ENCODE results near the gene NPBWR2. TPM values are rescaled to one million over a fixed set of nuclear protein-coding genes. Genes with fewer than 3 reads are reported as not detected.

Gene NPBWR2
- total and polyA plus RNA-seq, 2 donors (not counting 1 experiment from before 2014, with no cell fraction given) = not detected

DNA sequence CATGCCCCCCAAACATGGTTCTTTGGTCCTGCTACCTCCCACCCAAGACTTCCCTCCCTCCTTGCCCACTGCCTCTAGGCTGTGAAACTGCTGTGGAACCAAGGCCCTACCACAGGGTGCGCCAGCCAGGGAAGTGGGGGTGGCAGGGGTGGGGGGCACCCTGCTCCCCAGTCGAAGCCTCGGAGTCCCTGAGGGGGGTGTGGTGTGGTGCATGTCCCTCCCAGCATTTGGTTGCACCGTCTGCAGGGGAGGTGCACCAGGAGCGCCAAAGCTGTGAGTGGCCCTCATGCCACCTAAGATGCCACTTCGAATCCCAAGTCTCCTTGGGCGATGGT is 29.9 kb downstream of the NPBWR2 start:
- no peaks in the 10 kb centered on the region for H3K79me2 ChIP-seq (ENCODE audit: control insufficient read depth, insufficient read depth, low read length)
- no peak for DNase-seq (ENCODE audit: low read depth in 2 of 2)
- H3K4me2 ChIP-seq (ENCODE audit: extremely low read depth, insufficient read depth, low read length) = no peak overlapping the region
- H3K4me3 ChIP-seq (replicated peaks in 1 of 4; ENCODE audit: control extremely low read depth in 1 of 4, insufficient read depth in 1 of 4, low read depth in 3 of 4, low read length in 4 of 4) = no peak overlapping the region
- no peaks in the 10 kb centered on the region for H3K9me3 ChIP-seq (ENCODE audit: control insufficient read depth, insufficient read depth, low read depth, low read length)
- H3K27me3 ChIP-seq (ENCODE audit: control insufficient read depth, insufficient read depth, low read length) = no peaks in the 10 kb centered on the region
- H3K4me1 ChIP-seq (ENCODE audit: control insufficient read depth, extremely low read depth, insufficient read depth, low read length) = peaks cover 5% of the 10 kb centered on the region
- peaks cover 1% of the 10 kb centered on the region for H3K36me3 ChIP-seq (ENCODE audit: control insufficient read depth, insufficient read depth, low read length)
- no peak overlapping the region for H2AFZ ChIP-seq (ENCODE audit: low read length)
- no peaks in the 10 kb centered on the region for H4K20me1 ChIP-seq (ENCODE audit: control insufficient read depth, extremely low read depth, insufficient read depth, low read length)
- no peak overlapping the region for H3K9ac ChIP-seq (ENCODE audit: insufficient read depth, low read length)
- no peak for TF ChIP-seq EZH2 (IDR thresholded peaks at IDR 0.05; ENCODE audit: low read length, missing control alignments)
- TF ChIP-seq, protein P1, sequence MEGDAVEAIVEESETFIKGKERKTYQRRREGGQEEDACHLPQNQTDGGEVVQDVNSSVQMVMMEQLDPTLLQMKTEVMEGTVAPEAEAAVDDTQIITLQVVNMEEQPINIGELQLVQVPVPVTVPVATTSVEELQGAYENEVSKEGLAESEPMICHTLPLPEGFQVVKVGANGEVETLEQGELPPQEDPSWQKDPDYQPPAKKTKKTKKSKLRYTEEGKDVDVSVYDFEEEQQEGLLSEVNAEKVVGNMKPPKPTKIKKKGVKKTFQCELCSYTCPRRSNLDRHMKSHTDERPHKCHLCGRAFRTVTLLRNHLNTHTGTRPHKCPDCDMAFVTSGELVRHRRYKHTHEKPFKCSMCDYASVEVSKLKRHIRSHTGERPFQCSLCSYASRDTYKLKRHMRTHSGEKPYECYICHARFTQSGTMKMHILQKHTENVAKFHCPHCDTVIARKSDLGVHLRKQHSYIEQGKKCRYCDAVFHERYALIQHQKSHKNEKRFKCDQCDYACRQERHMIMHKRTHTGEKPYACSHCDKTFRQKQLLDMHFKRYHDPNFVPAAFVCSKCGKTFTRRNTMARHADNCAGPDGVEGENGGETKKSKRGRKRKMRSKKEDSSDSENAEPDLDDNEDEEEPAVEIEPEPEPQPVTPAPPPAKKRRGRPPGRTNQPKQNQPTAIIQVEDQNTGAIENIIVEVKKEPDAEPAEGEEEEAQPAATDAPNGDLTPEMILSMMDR (conservative IDR thresholded peaks at IDR 0.05 in 1 of 2, IDR thresholded peaks at IDR 0.05 in 1 of 2; ENCODE audit: low read depth in 1 of 2, low read length in 2 of 2) = no peak
- H3K27ac ChIP-seq (ENCODE audit: insufficient read depth, low read length) = no peak overlapping the region

DNA sequence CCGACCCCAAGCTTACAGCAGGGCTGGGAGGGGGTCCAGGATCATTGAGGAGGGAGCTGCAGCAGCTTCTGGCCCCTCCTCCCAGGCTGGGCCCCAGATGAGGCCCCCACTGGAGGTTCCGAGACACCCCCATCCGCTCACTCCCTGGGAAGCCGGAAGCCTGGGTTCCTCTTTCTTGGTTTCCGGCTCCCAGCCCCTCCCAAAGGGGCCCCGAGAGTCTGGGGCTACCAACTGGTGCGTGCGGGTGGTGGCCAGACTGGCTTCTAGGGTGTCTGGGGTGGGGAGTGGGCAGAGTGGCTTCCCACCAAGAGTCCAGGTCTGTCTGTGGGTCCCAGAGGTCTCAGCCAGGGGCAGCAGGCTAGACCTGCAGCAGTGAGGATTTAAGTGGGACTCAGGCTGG is 30.3 kb downstream of the NPBWR2 start:
- Histone ChIP-seq H3K4me1 (ENCODE audit: control insufficient read depth, extremely low read depth, insufficient read depth, low read length) (peaks cover 5% of the 10 kb centered on the region), H4K20me1 (ENCODE audit: control insufficient read depth, extremely low read depth, insufficient read depth, low read length) (no peaks in the 10 kb centered on the region), H3K27ac (ENCODE audit: insufficient read depth, low read length) (no peak overlapping the region), H3K9me3 (ENCODE audit: control insufficient read depth, insufficient read depth, low read depth, low read length) (no peaks in the 10 kb centered on the region), H2AFZ (ENCODE audit: low read length) (no peak overlapping the region), H3K79me2 (ENCODE audit: control insufficient read depth, insufficient read depth, low read length) (no peaks in the 10 kb centered on the region), H3K9ac (ENCODE audit: insufficient read depth, low read length) (no peak overlapping the region), H3K36me3 (ENCODE audit: control insufficient read depth, insufficient read depth, low read length) (peaks cover 1% of the 10 kb centered on the region), H3K27me3 (ENCODE audit: control insufficient read depth, insufficient read depth, low read length) (no peaks in the 10 kb centered on the region), H3K4me2 (ENCODE audit: extremely low read depth, insufficient read depth, low read length) (no peak overlapping the region), H3K4me3 (replicated peaks in 1 of 4; ENCODE audit: control extremely low read depth in 1 of 4, insufficient read depth in 1 of 4, low read depth in 3 of 4, low read length in 4 of 4) (no peak overlapping the region)
- TF ChIP-seq EZH2 (IDR thresholded peaks at IDR 0.05; ENCODE audit: low read length, missing control alignments) = no peak
- TF ChIP-seq, protein P1 (conservative IDR thresholded peaks at IDR 0.05 in 1 of 2, IDR thresholded peaks at IDR 0.05 in 1 of 2; ENCODE audit: low read depth in 1 of 2, low read length in 2 of 2) = no peak
- no peak for DNase-seq (ENCODE audit: low read depth in 2 of 2)

DNA sequence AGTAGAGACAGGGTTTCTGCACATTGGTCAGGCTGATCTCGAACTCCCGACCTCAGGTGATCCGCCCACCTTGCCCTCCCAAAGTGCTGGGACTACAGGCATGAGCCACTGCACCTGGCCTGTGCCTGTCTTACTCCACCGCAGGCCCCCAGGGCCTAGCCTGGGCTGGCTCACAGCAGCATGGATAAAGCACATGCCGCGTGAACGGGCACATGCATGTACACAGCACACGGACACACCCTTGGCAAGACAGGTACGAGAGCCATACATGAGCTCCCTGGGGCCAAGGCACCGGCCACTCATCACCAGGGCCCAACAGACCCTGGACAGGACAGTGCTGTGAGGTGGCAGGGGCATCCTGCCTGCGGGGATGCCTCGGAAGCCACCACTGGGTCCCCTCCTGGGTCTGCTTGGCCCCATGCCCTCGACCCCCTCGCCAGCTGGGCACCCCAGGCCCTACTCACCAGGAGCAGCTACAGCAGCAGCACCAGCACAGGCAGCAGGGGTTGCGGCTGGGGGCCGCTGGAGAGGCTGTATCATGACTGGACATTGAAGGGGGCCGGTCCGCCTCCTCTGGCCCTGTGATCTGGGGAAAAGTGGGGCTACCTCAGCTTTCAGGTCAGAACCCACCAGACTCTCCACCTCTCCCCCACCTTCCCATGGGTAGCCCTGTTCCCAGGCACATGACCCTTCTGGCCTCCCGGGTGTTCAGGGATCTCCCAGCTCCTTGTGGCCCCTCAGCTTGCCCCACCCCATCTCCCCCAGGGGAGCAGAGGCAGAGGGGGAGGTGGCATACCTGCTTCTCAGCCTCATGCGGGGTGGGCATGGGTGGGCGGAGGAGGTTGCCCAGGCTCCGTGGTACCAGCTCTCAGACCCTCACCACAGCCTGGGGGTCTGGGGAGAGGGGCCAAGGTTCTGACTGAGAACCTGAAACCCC is 31.0 kb downstream of the NPBWR2 start:
- Histone ChIP-seq H3K9me3 (ENCODE audit: control insufficient read depth, insufficient read depth, low read depth, low read length) (no peaks in the 10 kb centered on the region), H3K4me2 (ENCODE audit: extremely low read depth, insufficient read depth, low read length) (no peak overlapping the region), H3K4me3 (replicated peaks in 1 of 4; ENCODE audit: control extremely low read depth in 1 of 4, insufficient read depth in 1 of 4, low read depth in 3 of 4, low read length in 4 of 4) (no peak overlapping the region), H3K36me3 (ENCODE audit: control insufficient read depth, insufficient read depth, low read length) (peaks cover 1% of the 10 kb centered on the region), H3K9ac (ENCODE audit: insufficient read depth, low read length) (no peak overlapping the region), H3K27ac (ENCODE audit: insufficient read depth, low read length) (no peak overlapping the region), H3K79me2 (ENCODE audit: control insufficient read depth, insufficient read depth, low read length) (no peaks in the 10 kb centered on the region), H4K20me1 (ENCODE audit: control insufficient read depth, extremely low read depth, insufficient read depth, low read length) (no peaks in the 10 kb centered on the region), H3K4me1 (ENCODE audit: control insufficient read depth, extremely low read depth, insufficient read depth, low read length) (peaks cover 5% of the 10 kb centered on the region), H3K27me3 (ENCODE audit: control insufficient read depth, insufficient read depth, low read length) (no peaks in the 10 kb centered on the region), H2AFZ (ENCODE audit: low read length) (no peak overlapping the region)
- TF ChIP-seq, protein P1 (conservative IDR thresholded peaks at IDR 0.05 in 1 of 2, IDR thresholded peaks at IDR 0.05 in 1 of 2; ENCODE audit: low read depth in 1 of 2, low read length in 2 of 2) = no peak
- no peak for TF ChIP-seq EZH2 (IDR thresholded peaks at IDR 0.05; ENCODE audit: low read length, missing control alignments)
- no peak for DNase-seq (ENCODE audit: low read depth in 2 of 2)
